Measurements from ENCODE around the gene EHD1.

DNA sequence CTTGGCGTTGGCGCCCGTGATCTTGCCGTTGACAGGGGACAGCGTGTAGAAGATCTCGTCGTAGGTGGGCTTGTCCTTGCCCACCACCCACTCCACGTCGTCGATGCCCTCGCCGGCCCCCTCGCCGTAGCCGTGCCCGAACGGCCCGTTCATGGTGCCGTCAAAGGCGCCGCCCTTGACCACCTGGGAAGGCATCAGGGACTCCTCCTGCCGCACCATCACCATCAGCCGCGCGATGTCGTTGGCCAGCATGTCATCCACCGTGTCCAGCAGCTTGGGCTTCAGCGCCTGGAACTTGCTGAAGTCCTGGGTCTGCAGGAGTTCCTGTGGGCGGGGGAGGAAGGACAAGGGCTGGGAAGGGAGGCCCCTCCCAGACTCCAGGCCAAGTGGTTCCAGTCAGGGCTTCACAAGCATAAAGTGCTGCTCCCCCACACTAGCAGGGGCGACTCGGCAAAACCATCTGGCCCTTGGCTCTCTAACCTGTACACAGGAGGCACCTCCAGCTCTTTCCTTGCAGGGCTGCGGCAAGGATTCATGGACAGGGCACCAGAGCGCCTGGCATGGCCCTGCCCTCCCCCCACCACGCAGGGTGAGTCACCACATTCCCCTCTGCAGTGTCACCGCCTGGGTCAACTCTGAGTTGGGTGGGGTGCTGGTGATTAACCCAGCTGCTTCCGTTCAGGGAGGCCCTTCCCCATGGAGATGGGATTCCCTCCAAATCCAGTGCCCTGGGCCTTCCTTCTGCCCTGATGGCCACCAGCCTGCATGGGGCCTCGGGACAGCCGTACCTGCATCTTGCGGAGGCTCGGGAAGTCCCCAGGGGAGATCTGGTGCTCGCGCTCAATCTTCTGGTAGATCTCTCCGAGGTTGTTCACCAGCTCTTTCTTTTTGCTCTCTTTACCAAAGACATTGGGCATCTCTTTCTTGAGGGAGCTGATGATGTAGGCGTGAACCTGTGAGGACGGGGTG is 23.6 kb downstream of the EHD1 start:
- TF ChIP-seq, protein P1, sequence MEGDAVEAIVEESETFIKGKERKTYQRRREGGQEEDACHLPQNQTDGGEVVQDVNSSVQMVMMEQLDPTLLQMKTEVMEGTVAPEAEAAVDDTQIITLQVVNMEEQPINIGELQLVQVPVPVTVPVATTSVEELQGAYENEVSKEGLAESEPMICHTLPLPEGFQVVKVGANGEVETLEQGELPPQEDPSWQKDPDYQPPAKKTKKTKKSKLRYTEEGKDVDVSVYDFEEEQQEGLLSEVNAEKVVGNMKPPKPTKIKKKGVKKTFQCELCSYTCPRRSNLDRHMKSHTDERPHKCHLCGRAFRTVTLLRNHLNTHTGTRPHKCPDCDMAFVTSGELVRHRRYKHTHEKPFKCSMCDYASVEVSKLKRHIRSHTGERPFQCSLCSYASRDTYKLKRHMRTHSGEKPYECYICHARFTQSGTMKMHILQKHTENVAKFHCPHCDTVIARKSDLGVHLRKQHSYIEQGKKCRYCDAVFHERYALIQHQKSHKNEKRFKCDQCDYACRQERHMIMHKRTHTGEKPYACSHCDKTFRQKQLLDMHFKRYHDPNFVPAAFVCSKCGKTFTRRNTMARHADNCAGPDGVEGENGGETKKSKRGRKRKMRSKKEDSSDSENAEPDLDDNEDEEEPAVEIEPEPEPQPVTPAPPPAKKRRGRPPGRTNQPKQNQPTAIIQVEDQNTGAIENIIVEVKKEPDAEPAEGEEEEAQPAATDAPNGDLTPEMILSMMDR (IDR thresholded peaks at IDR 0.05): no peak
- no peak for TF ChIP-seq ZFX (IDR thresholded peaks at IDR 0.05; ENCODE audit: borderline replicate concordance)

All from 22Rv1 (cell line).